K562 treated with DMSO at 1 percent for 24 hours (cell line): ENCODE results near the gene S100A11. TPM values are rescaled to one million over a fixed set of nuclear protein-coding genes. Genes with fewer than 3 reads are reported as not detected.

Source experiments
- total RNA-seq: library from RNA; unstranded; fragments of 300-600 nt; gene quantifications from 2 replicates; pipeline ENCODE4 v1.2.3, GENCODE V29; 2022; ENCODE audit warnings: low read depth; ENCODE audit not compliant: insufficient read depth

The S100A11 gene
- total RNA-seq: 596 and 648 TPM in 2 replicates

DNA sequence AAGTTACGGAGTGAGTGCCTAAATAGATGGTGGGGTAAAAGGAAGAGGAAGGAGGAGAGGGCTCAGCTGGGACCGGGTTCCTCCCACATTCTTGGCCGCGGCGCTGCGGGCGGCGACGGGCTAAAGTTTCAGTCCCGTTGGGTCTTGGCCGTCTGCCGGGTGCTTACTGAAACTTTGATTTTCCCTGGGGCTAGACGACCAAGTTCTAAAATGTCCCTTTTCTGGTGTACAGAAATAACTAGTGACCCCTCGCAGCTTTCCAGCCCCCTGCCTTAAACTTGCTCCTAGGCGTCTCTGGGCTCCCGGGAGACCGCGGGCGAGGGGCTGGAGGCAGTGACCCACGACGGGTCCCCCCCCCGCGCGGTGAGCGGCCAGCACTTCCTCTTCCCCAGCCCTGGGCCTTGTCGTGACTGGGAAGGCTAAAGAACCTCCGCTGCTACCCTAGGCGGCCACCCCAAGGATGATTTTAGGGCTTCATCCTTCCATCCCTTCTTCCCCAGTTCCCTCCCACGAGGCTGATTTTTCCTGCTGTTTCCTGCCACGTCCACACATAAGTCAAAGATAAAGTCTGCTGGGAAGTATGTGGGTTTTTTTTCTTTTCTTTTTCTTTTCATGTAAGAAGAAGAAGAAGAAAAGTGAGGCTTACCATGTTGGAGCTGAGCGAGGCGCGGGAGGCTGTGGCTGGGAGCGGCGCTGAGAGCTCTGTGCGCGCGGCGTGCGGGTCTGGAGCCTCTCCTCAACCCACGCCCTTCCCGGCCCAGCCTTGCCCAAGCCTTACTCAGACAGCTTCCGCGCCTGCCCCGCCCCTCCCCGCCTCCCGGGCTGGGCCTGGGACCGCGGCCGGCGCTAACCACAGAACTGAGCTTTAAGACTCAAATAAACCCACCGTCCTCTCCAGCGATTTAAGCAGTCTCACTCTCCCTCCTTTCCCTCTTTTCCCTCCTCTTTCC, at the start of gene S100A11:
Gene S100A11 (minus strand): TSS at position 738 of the 950 bp plus-strand sequence. CDS start 89 bp downstream, at position 649.

DNA sequence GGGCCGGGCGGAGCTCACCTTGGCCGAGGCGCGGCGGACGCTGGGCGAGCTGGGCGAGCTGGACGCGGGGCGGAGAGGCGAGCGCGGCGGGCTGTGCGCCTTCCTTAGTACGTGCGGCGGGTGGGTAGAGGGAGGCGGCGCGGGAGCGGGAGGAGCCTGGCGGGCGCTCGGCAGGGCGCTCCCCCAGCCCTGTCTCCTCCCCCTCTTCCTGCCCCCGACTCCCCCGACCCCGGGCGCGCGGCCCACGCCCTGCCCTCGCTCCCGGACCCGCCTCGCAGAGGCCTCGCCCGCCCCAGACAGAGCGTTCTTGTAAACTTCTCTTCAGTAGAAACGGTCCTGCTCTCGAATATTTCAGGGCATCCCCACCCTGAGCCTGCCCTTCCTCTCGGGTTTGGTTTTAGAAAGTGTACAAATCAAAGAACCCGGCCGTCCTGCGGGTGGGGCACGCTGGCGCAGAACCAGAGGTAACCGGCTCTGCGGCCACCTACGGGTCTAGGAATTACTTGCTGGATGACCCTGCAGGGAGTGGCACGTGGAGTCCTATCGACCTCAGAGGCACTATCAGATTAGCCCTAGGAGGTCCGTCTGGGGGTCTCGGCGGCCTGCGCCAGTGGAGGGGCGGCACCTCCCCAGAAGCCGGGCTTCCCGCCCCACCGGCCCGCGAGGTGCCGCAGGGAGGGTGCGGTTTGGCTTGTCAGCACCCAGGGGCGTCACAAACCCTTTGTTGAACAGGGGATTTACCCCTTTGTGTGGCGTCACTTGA, 42.9 kb downstream of the S100A11 start, which contains the start of gene S100A10:
Gene S100A10 (minus strand): TSS at position 126 of the 763 bp plus-strand sequence. CDS start 7,629 bp downstream, outside the sequence.

Other genes with a start within 250 kb of the S100A11 start
- 11.2 and 15.3 TPM in 2 replicates for gene TDRKH, start 246.5 kb downstream of the S100A11 start, total RNA-seq
- not detected in 2 replicates for gene LINGO4, start 231.6 kb downstream of the S100A11 start, total RNA-seq
- gene RORC, start 205.2 kb downstream of the S100A11 start, total RNA-seq: not detected in 2 replicates
- gene C2CD4D, start 197.2 kb downstream of the S100A11 start, total RNA-seq: not detected in 2 replicates
- gene THEM5, start 183.3 kb downstream of the S100A11 start, total RNA-seq: not detected in 2 replicates
- gene THEM4, start 127.5 kb downstream of the S100A11 start, total RNA-seq: 18.1 TPM in 2 replicates
- gene S100A10, start 43.1 kb downstream of the S100A11 start, total RNA-seq: not detected in 2 replicates
- not detected in 2 replicates for gene TCHHL1, start 52.1 kb upstream of the S100A11 start, total RNA-seq
- not detected in 2 replicates for gene TCHH, start 78.4 kb upstream of the S100A11 start, total RNA-seq
- gene RPTN, start 122.2 kb upstream of the S100A11 start, total RNA-seq: not detected in 2 replicates
- not detected in 2 replicates for gene HRNR, start 187.2 kb upstream of the S100A11 start, total RNA-seq